C4-2B (cell line): ENCODE measurements around the gene NHS.

Source experiments
- CTCF ChIP-seq: fragments of 450-650 bp; conservative IDR thresholded peaks from 2 replicates; pipeline ENCODE4 v1.5.1; 2017; ENCODE audit warnings: mild to moderate bottlenecking
- ZFX ChIP-seq: fragments of 450-650 bp; IDR thresholded peaks from 2 replicates; pipeline ENCODE4 v1.6.1; 2017

DNA sequence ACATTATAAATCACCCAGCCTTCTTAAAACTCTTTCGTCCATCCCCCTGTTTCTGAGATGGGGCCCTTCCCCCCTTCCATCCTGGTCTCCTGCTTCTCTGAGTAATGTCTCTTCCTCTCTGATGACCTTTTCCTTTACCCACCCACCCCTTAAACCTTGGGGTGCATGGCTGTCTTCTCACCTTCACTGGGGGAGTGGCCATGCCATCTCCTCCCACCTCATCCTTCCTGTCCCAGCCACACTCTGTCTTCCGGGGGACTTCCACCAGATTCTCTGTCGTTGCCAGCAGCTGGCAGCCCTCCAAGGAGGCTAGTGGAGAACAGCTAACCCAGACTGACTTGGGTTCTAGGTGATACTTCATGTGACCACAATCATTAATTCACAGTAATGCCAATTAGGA, 279.1 kb downstream of the NHS start:
- no peak for TF ChIP-seq CTCF
- TF ChIP-seq ZFX, result no peak
